ENCODE measurements around the gene COLEC11.

DNA sequence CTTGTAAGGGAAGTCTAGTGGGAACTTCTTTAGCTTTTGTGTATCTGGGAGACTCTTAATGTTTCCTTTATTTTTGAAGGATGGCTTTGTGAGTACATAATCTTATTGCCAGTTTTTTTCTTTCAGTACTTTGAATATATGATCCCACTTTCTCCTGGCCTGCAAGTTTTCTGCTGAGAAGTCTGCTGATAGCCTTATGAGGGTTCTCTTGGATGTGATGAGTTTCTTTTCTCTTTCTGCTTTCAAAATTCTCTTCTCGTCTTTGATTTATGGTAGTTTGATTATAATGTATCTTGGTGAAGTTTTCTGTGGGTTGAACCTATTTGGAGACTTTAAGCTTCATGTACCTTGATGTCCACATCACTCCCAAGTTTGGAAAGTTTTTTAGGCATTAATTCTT lies 28.1 kb downstream of the COLEC11 start:
- TF ChIP-seq YY1 (IDR thresholded peaks at IDR 0.05; ENCODE audit: low read depth) (no peak), EP300 (IDR thresholded peaks at IDR 0.05; ENCODE audit: borderline replicate concordance) (no peak), NFIC (IDR thresholded peaks at IDR 0.05) (no peak), TCF12 (IDR thresholded peaks at IDR 0.05; ENCODE audit: low read depth) (no peak), TEAD4 (IDR thresholded peaks at IDR 0.05) (no peak), RAD21 (IDR thresholded peaks at IDR 0.05; ENCODE audit: low read depth) (no peak), TAF1 (IDR thresholded peaks at IDR 0.05; ENCODE audit: low read depth) (no peak), EGR1 (IDR thresholded peaks at IDR 0.05) (no peak)
- TF ChIP-seq, protein P1, sequence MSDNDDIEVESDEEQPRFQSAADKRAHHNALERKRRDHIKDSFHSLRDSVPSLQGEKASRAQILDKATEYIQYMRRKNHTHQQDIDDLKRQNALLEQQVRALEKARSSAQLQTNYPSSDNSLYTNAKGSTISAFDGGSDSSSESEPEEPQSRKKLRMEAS (IDR thresholded peaks at IDR 0.05), result no peak
- TF ChIP-seq, protein P2, sequence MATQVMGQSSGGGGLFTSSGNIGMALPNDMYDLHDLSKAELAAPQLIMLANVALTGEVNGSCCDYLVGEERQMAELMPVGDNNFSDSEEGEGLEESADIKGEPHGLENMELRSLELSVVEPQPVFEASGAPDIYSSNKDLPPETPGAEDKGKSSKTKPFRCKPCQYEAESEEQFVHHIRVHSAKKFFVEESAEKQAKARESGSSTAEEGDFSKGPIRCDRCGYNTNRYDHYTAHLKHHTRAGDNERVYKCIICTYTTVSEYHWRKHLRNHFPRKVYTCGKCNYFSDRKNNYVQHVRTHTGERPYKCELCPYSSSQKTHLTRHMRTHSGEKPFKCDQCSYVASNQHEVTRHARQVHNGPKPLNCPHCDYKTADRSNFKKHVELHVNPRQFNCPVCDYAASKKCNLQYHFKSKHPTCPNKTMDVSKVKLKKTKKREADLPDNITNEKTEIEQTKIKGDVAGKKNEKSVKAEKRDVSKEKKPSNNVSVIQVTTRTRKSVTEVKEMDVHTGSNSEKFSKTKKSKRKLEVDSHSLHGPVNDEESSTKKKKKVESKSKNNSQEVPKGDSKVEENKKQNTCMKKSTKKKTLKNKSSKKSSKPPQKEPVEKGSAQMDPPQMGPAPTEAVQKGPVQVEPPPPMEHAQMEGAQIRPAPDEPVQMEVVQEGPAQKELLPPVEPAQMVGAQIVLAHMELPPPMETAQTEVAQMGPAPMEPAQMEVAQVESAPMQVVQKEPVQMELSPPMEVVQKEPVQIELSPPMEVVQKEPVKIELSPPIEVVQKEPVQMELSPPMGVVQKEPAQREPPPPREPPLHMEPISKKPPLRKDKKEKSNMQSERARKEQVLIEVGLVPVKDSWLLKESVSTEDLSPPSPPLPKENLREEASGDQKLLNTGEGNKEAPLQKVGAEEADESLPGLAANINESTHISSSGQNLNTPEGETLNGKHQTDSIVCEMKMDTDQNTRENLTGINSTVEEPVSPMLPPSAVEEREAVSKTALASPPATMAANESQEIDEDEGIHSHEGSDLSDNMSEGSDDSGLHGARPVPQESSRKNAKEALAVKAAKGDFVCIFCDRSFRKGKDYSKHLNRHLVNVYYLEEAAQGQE (IDR thresholded peaks at IDR 0.05; ENCODE audit: low read depth), result no peak
